Mesenchymal stem cell (in vitro differentiated cells and primary cell): ENCODE data around the gene CCT8L2.
"Not testable (repeated sequence)": the region's sequence is repeated elsewhere in the genome, so short reads cannot be mapped to it uniquely, and the experiment has no call there.

ENCODE experiments used
- DNase-seq: peaks from one replicate; pipeline ENCODE4 v3.0.0-alpha.2; 2013
- H2AFZ ChIP-seq: one replicate; pipeline ENCODE4 v1.6.1; 2013; ENCODE audit warnings: low read depth, mild to moderate bottlenecking, control low read depth, inconsistent platforms, low read length, moderate library complexity
- H2AK5ac ChIP-seq: 2 replicates; pipeline ENCODE4 v1.6.1; 2013; ENCODE audit warnings: low read length, moderate library complexity, mild to moderate bottlenecking, inconsistent platforms; ENCODE audit not compliant: severe bottlenecking
- H2BK120ac ChIP-seq: one replicate; pipeline ENCODE4 v1.6.1; 2013; ENCODE audit warnings: low read depth, mild to moderate bottlenecking, inconsistent platforms, low read length, moderate library complexity
- H2BK12ac ChIP-seq, 2 experiments: one replicate each; pipeline ENCODE4 v1.6.1; 2013; ENCODE audit warnings: inconsistent platforms in 2 of 2, low read length in 2 of 2, mild to moderate bottlenecking in 2 of 2, moderate library complexity in 2 of 2, control low read depth in 1 of 2
- H2BK15ac ChIP-seq: one replicate; pipeline ENCODE4 v1.6.1; 2013; ENCODE audit warnings: mild to moderate bottlenecking, low read depth, inconsistent platforms; ENCODE audit not compliant: poor library complexity, severe bottlenecking
- H2BK5ac ChIP-seq: 2 replicates; pipeline ENCODE4 v1.6.1; 2013; ENCODE audit warnings: low read depth, mild to moderate bottlenecking, low read length, control low read depth, inconsistent platforms; ENCODE audit not compliant: poor library complexity, severe bottlenecking
- H3K14ac ChIP-seq, 2 experiments: one replicate each; pipeline ENCODE4 v1.6.1; 2013; ENCODE audit warnings: inconsistent platforms in 2 of 2, low read length in 2 of 2, control low read depth in 1 of 2, mild to moderate bottlenecking in 1 of 2, moderate library complexity in 1 of 2
- H3K18ac ChIP-seq, 2 experiments: one replicate each; pipeline ENCODE4 v1.6.1; 2013; ENCODE audit warnings: inconsistent platforms in 2 of 2, low read length in 2 of 2, control low read depth in 1 of 2, low read depth in 1 of 2, mild to moderate bottlenecking in 1 of 2
- H3K23ac ChIP-seq, 2 experiments: one replicate each; pipeline ENCODE4 v1.6.1; 2013; ENCODE audit warnings: inconsistent platforms in 2 of 2, low read length in 2 of 2, mild to moderate bottlenecking in 2 of 2, moderate library complexity in 2 of 2, control low read depth in 1 of 2
- H3K27ac ChIP-seq: 2 replicates; pipeline ENCODE4 v1.5.1; 2013; ENCODE audit warnings: mild to moderate bottlenecking, moderate library complexity, low read length, control low read depth, inconsistent platforms; ENCODE audit not compliant: poor library complexity, severe bottlenecking
- H3K27me3 ChIP-seq, 2 experiments: 2 replicates each; pipeline versions ENCODE4 v1.6.1 to v1.7.0; 2013; ENCODE audit warnings: low read length in 2 of 2, mild to moderate bottlenecking in 2 of 2, moderate library complexity in 2 of 2, control low read depth in 1 of 2, inconsistent platforms in 1 of 2; ENCODE audit not compliant: control insufficient read depth in 1 of 2, insufficient read depth in 1 of 2
- H3K36me3 ChIP-seq, 2 experiments: 2 replicates each; pipeline versions ENCODE4 v1.6.1 to v1.7.0; 2013; ENCODE audit warnings: low read length in 2 of 2, control low read depth in 1 of 2, inconsistent platforms in 1 of 2, low read depth in 1 of 2, mild to moderate bottlenecking in 1 of 2; ENCODE audit not compliant: insufficient read depth in 2 of 2, control insufficient read depth in 1 of 2
- H3K4ac ChIP-seq, 2 experiments: one replicate each; pipeline ENCODE4 v1.6.1; 2013; ENCODE audit warnings: inconsistent platforms in 2 of 2, low read length in 2 of 2, mild to moderate bottlenecking in 2 of 2, moderate library complexity in 2 of 2, control low read depth in 1 of 2, low read depth in 1 of 2
- H3K4me1 ChIP-seq: 2 replicates; pipeline ENCODE4 v1.6.1; 2013; ENCODE audit warnings: low read depth, low read length, control low read depth; ENCODE audit not compliant: control insufficient read depth, insufficient read depth
- H3K4me2 ChIP-seq: 2 replicates; pipeline ENCODE4 v1.6.1; 2013; ENCODE audit warnings: low read length, mild to moderate bottlenecking, inconsistent platforms; ENCODE audit not compliant: poor library complexity, severe bottlenecking
- H3K4me3 ChIP-seq, 2 experiments: 2 replicates each; pipeline versions ENCODE4 v1.5.1 to v1.7.0; 2013; ENCODE audit warnings: low read length in 2 of 2, mild to moderate bottlenecking in 2 of 2, control low read depth in 1 of 2, low read depth in 1 of 2; ENCODE audit not compliant: insufficient read depth in 1 of 2
- H3K79me1 ChIP-seq: replicated peaks from 2 replicates; pipeline ENCODE4 v1.6.1; 2013; ENCODE audit warnings: mild to moderate bottlenecking, control low read depth, low read length, inconsistent platforms; ENCODE audit not compliant: poor library complexity, severe bottlenecking
- H3K9ac ChIP-seq: 2 replicates; pipeline ENCODE4 v1.7.0; 2013; ENCODE audit warnings: mild to moderate bottlenecking, low read length, moderate library complexity
- H3K9me3 ChIP-seq: 2 replicates; pipeline ENCODE4 v1.7.0; 2013; ENCODE audit warnings: mild to moderate bottlenecking, low read length; ENCODE audit not compliant: control insufficient read depth
- H4K8ac ChIP-seq: one replicate; pipeline ENCODE4 v1.6.1; 2013; ENCODE audit warnings: inconsistent platforms, mild to moderate bottlenecking, low read length, moderate library complexity
- H4K91ac ChIP-seq: one replicate; pipeline ENCODE4 v1.6.1; 2013; ENCODE audit warnings: mild to moderate bottlenecking, low read length, inconsistent platforms
- WGBS: methylation state at CpG from one replicate; pipeline ENCODE4 v1.1.7; 2013; ENCODE audit warnings: mixed read lengths; 5-methylcytosine and 5-hydroxymethylcytosine counted together

Gene CCT8L2

DNA sequence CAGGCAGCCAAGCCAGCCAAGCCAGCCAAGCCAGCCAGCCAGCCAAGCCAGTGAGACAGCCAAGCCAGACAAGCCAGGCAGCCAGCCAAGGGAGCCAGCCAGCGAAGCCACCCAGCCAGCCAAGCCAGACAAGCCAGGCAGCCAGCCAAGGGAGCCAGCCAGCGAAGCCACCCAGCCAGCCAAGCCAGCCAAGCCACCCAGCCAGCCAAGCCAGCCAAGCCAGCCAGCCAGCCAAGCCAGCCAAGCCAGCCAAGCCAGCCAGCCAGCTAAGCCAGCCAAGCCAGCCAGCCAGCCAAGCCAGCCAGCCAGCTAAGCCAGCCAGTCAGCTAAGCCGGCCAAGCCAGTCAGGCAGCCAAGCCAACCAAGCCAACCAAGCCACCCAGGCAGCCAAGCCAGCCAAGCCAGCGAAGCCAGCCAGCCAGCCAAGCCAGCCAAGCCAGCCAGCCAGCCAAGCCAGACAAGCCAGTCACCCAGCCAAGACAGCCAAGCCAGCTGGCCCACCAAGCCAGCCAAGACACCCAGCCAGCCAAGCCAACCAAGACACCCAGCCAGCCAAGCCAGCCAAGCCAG is 34.1 kb downstream of the CCT8L2 start:
- not testable (repeated sequence) for H3K79me1 ChIP-seq

DNA sequence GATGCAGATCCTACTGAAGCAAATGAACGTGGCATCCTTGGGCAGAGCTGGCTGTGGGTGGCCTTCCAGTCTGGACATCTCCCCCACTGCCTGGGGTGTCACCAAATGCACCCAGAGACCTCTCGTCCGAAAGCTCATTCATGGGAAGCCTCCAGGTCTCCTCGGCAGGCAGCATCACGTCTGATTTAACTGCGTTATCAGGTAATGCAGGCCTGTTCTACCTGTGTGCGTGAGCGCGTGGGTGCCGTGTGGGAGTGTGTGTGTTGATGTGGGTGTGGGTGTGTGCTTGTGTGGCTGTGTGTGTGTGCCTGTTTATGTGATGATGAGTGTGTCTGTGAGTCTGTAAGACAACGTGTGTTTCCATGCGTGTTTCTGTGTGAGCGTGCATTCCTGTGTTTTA is 35.1 kb downstream of the CCT8L2 start:
- not testable (repeated sequence) for H3K27me3 ChIP-seq, H2BK5ac ChIP-seq, H4K8ac ChIP-seq, H3K27ac ChIP-seq, H4K91ac ChIP-seq, H2AFZ ChIP-seq, H3K9ac ChIP-seq, H3K4me3 ChIP-seq, H3K4ac ChIP-seq, H2AK5ac ChIP-seq, H2BK12ac ChIP-seq, H3K4me1 ChIP-seq, H3K9me3 ChIP-seq, H3K18ac ChIP-seq, H3K14ac ChIP-seq, H3K36me3 ChIP-seq, H2BK15ac ChIP-seq, H3K23ac ChIP-seq, DNase-seq, H3K79me1 ChIP-seq, H2BK120ac ChIP-seq, H3K4me2 ChIP-seq
- WGBS = 79% methylated on average over 12 of the region's 13 CpGs

More for the DNA sequence above, 34.1 kb downstream of the CCT8L2 start:
- not testable (repeated sequence) for H2BK12ac ChIP-seq, H2BK15ac ChIP-seq, H3K23ac ChIP-seq, H3K4me1 ChIP-seq, H2BK5ac ChIP-seq, H3K14ac ChIP-seq, H4K91ac ChIP-seq, H2AFZ ChIP-seq, H3K18ac ChIP-seq, H2AK5ac ChIP-seq, H3K4me3 ChIP-seq, H3K4ac ChIP-seq, H4K8ac ChIP-seq, H2BK120ac ChIP-seq, H3K4me2 ChIP-seq, DNase-seq, H3K9me3 ChIP-seq, H3K9ac ChIP-seq, H3K36me3 ChIP-seq, H3K27ac ChIP-seq, H3K27me3 ChIP-seq
- 44% methylated on average over 2 of the region's 4 CpGs for WGBS

DNA sequence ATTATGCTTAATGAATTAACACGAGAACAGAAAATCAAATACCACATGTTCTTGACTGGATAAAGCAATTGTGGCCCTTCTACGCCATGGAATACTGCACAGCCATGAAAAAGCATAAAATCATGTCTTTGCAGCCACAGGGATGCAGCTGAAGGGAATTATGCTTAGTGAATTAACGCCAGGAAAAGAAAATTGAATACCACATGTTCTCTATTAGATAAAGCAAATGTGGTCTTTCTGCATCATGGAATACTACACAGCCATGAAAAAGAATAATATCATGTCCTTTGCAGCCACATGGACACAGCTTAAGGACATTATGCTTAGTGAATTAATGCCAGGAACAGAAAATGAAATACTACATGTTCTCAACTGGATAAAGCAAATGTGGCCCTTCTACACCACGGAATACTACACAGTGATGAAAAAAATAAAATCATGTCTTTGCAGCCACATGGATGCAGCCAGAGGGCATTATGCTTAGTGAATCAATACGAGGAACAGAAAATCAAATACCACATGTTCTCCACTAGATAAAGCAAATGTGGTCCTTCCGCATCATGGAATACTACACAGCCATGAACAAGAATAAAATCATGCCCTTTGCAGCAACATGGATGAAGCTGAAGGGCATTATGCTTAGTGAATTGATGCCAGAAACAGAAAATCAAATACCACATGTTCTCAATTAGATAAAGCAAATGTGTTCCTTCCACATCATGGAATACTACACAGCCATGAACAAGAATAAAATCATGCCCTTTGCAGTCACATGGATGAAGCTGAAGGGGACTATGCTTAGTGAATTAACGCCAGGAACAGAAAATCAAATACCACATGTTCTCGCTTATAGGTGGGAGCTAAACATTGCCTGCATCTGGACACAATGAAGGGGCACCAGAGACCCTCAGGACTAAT is 37.3 kb downstream of the CCT8L2 start:
- H3K9me3 ChIP-seq, H3K4ac ChIP-seq, H4K8ac ChIP-seq, H2BK12ac ChIP-seq, H3K36me3 ChIP-seq, H3K18ac ChIP-seq, H2BK120ac ChIP-seq, H2BK5ac ChIP-seq, H3K79me1 ChIP-seq, H3K27ac ChIP-seq, H3K27me3 ChIP-seq, H3K4me2 ChIP-seq, DNase-seq, H3K9ac ChIP-seq, H3K4me3 ChIP-seq, H4K91ac ChIP-seq, H3K4me1 ChIP-seq, H3K14ac ChIP-seq, H2BK15ac ChIP-seq, H2AFZ ChIP-seq, H3K23ac ChIP-seq, H2AK5ac ChIP-seq: not testable (repeated sequence)
- WGBS = no CpG with 5 or more reads among the region's 8 CpGs

DNA sequence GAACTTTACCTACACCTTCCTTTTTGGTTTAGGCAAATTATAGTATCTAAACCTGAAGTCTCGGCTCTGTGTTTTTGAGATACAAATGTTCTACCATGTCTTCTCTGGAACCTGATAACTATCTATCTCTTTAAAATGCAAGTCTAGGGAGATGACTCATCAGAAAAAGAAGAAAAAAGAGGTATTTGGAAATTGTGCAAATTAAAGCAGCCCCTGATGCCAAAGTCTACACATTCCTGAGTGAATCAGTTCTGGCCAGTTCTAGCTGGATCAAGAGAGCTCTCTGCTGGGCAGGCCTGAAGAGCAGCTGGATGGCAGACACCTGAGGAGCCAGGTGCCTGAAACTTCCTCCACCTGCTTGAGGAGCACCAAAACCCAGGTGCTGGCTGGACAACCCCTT is 49.3 kb downstream of the CCT8L2 start:
- no CpG with 5 or more reads among the region's 1 CpG for WGBS
- H3K18ac ChIP-seq, H3K4me2 ChIP-seq, DNase-seq, H2BK15ac ChIP-seq, H2BK120ac ChIP-seq, H3K9ac ChIP-seq, H3K4ac ChIP-seq, H2AK5ac ChIP-seq, H2BK12ac ChIP-seq, H4K8ac ChIP-seq, H3K27me3 ChIP-seq, H2BK5ac ChIP-seq, H3K9me3 ChIP-seq, H3K23ac ChIP-seq, H3K14ac ChIP-seq, H3K4me1 ChIP-seq, H3K36me3 ChIP-seq, H3K4me3 ChIP-seq, H3K27ac ChIP-seq, H2AFZ ChIP-seq, H3K79me1 ChIP-seq, H4K91ac ChIP-seq: not testable (repeated sequence)
